Erythroblast (primary cell): ENCODE data around the gene ASZ1.

ENCODE experiments used
- GATA1 ChIP-seq: IDR thresholded peaks from 2 replicates; pipeline ENCODE4 v1.6.1; 2011; ENCODE audit warnings: low read depth, mild to moderate bottlenecking, control low read depth, low read length, moderate library complexity
- POLR2A ChIP-seq: IDR thresholded peaks from 2 replicates; pipeline ENCODE4 v1.6.1; 2011; ENCODE audit warnings: mild to moderate bottlenecking, low read length

GRCh38 chr7:117412390-117412789 lies 14.9 kb downstream of the ASZ1 start:
- TF ChIP-seq POLR2A (no peak), GATA1 (no peak)
